ENCODE data around the gene DDX28. TPM values are rescaled to one million over a fixed set of nuclear protein-coding genes. Genes with fewer than 3 reads are reported as not detected.

Gene DDX28
- total and polyA plus RNA-seq, 2 of the 8 experiments (the other 6 are each of a cell fraction or from before 2014, with no cell fraction given), result 16.8 to 28.1 TPM

DNA sequence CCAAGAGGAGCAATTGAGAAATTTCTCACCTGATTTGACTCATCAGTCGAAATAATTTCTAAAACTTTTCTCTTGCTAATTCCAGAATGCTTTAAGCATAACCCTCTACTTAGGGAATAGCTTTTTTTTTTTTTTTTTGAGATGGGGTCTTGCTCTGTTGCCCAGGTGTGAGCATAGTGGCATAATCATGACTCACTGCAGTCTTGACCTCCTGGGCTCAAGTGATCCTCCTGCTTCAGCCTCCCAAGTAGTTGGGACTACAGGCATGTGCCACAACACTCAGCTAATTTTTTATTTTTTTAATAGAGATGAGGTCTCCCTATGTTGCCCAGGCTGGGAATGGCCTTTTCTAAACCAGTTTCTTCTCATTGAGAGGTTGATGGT, 48.5 kb upstream of the DDX28 start:
- 89% methylated on average over 1 of the region's 1 CpG; no CpG with 5 or more reads in 1 of the 2 experiments for WGBS, 2 experiments (ENCODE audit: extremely low coverage in 1 of 2, insufficient coverage in 1 of 2, insufficient read length in 1 of 2, insufficient replicate concordance in 2 of 2, low coverage in 1 of 2, low lambda C conversion rate in 2 of 2, missing lambda C conversion rate in 1 of 2)
- no peak overlapping the region for H2AK5ac ChIP-seq (ENCODE audit: low read depth, low read length)
- H3K4me1 ChIP-seq (replicated peaks in 1 of 4; ENCODE audit: control insufficient read depth in 3 of 4, insufficient read depth in 4 of 4, low read length in 3 of 4), result no peaks in the 10 kb centered on the region
- no peaks in the 10 kb centered on the region for H3K23me2 ChIP-seq (ENCODE audit: low read depth, low read length)
- no peak overlapping the region for H4K8ac ChIP-seq (ENCODE audit: extremely low read depth, insufficient read depth, low read length)
- no peak overlapping the region for H3K27ac ChIP-seq (ENCODE audit: low read depth, low read length)
- no peak overlapping the region for H3K9ac ChIP-seq (replicated peaks in 1 of 4; ENCODE audit: extremely low read depth in 1 of 4, low read depth in 3 of 4, low read length in 3 of 4)
- H3K9me3 ChIP-seq (ENCODE audit: insufficient read depth in 2 of 2, low read depth in 1 of 2, low read length in 1 of 2), result no peaks in the 10 kb centered on the region
- H3K79me2 ChIP-seq (ENCODE audit: control insufficient read depth in 1 of 2, insufficient read depth in 2 of 2, low read length in 2 of 2), result no peaks in the 10 kb centered on the region
- no peak overlapping the region for H4K5ac ChIP-seq (ENCODE audit: insufficient read length, low read depth, low read length)
- no peak overlapping the region for H3K4ac ChIP-seq (replicated peaks; ENCODE audit: insufficient read length, low read depth, low read length)
- no peak overlapping the region for H2BK12ac ChIP-seq (ENCODE audit: low read depth, low read length)
- no peak overlapping the region for H2BK20ac ChIP-seq (ENCODE audit: low read length)
- no peak overlapping the region for H2BK120ac ChIP-seq (replicated peaks; ENCODE audit: low read depth, low read length)
- H3K23ac ChIP-seq (ENCODE audit: insufficient read length), result no peak overlapping the region
- H4K20me1 ChIP-seq (replicated peaks in 1 of 2; ENCODE audit: control insufficient read depth in 1 of 2, insufficient read depth in 2 of 2, low read length in 2 of 2), result peaks cover 0 to 5% of the 10 kb centered on the region in 2 experiments
- no peaks in the 10 kb centered on the region for H3K27me3 ChIP-seq (replicated peaks in 1 of 4; ENCODE audit: control insufficient read depth in 3 of 4, extremely low read depth in 1 of 4, insufficient read depth in 3 of 4, low read length in 3 of 4)
- no peak overlapping the region for H3K4me2 ChIP-seq (ENCODE audit: insufficient read depth in 1 of 2, low read depth in 2 of 2, low read length in 2 of 2)
- DNase-seq (ENCODE audit: low read depth in 1 of 2, low spot score in 2 of 2) (peak in 1 of 2 experiments; percentile 0), FAIRE-seq (no peak)
- H3K36me3 ChIP-seq (ENCODE audit: control insufficient read depth in 2 of 4, insufficient read depth in 4 of 4, low read length in 3 of 4), result peaks cover 13 to 35% (median 31%) of the 10 kb centered on the region in 4 experiments; a peak in 7 of 8 replicates
- H3K14ac ChIP-seq (ENCODE audit: insufficient read length), result no peak overlapping the region
- no peak overlapping the region for H2BK5ac ChIP-seq (ENCODE audit: low read depth, low read length)
- H3K56ac ChIP-seq (replicated peaks; ENCODE audit: insufficient read length, low read depth, low read length), result no peak overlapping the region
- no peak overlapping the region for H2BK15ac ChIP-seq (ENCODE audit: low read length)
- no peaks in the 10 kb centered on the region for H3K79me1 ChIP-seq (ENCODE audit: low read depth, low read length)
- H2AFZ ChIP-seq (ENCODE audit: low read length), result no peak overlapping the region
- H4K91ac ChIP-seq (replicated peaks; ENCODE audit: insufficient read length, low read length), result no peak overlapping the region
- no peak overlapping the region for H3K18ac ChIP-seq (ENCODE audit: extremely low read depth, low read length)
- H3K4me3 ChIP-seq (ENCODE audit: extremely low read depth in 1 of 4, insufficient read depth in 2 of 4, low read depth in 3 of 4, low read length in 4 of 4), result no peak overlapping the region
- ChIA-PET CTCF (ENCODE audit: partially characterized antibody) (interaction anchor here (0.9 to 2.5 kb wide), 6 partner anchors 8 to 157 kb away, joined by 3 to 19 read pairs (median 4); no protein-coding TSS in a partner anchor), POLR2A (ENCODE audit: partially characterized antibody) (interaction anchor here (0.7 to 4.2 kb wide), 2 partner anchors 12 to 49 kb away, joined by 3 to 19 read pairs; partner anchors contain the start of genes DDX28, DUS2 and NFATC3)
- TF ChIP-seq MAFK (IDR thresholded peaks at IDR 0.05; ENCODE audit: low read depth, low read length), result no peak
- no peak for TF ChIP-seq RFX5 (IDR thresholded peaks at IDR 0.05; ENCODE audit: borderline replicate concordance, low read depth, low read length)
- TF ChIP-seq RAD21 (IDR thresholded peaks at IDR 0.05 in 1 of 2, conservative IDR thresholded peaks at IDR 0.05 in 1 of 2; ENCODE audit: low read depth in 2 of 2, low read length in 2 of 2), result no peak
- no peak for TF ChIP-seq JUND (IDR thresholded peaks at IDR 0.05; ENCODE audit: low read length)
- TF ChIP-seq BCL11A (IDR thresholded peaks at IDR 0.05; ENCODE audit: low read depth in 2 of 2, low read length in 2 of 2), result no peak
- TF ChIP-seq BACH1 (IDR thresholded peaks at IDR 0.05; ENCODE audit: low read length), result no peak
- no peak for TF ChIP-seq TAF1 (IDR thresholded peaks at IDR 0.05; ENCODE audit: low read depth, low read length)
- TF ChIP-seq, protein P1, sequence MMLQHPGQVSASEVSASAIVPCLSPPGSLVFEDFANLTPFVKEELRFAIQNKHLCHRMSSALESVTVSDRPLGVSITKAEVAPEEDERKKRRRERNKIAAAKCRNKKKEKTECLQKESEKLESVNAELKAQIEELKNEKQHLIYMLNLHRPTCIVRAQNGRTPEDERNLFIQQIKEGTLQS (IDR thresholded peaks at IDR 0.05; ENCODE audit: insufficient read depth, low read depth, low read length), result no peak
- TF ChIP-seq EGR1 (IDR thresholded peaks at IDR 0.05; ENCODE audit: borderline replicate concordance, low read depth, low read length), result no peak
- TF ChIP-seq EZH2 (IDR thresholded peaks at IDR 0.05; ENCODE audit: low read depth, low read length, severe bottlenecking), result no peak
- TF ChIP-seq NANOG (IDR thresholded peaks at IDR 0.05; ENCODE audit: insufficient read depth, low read depth, low read length, poor library complexity, severe bottlenecking), result no peak
- no peak for TF ChIP-seq JUN (IDR thresholded peaks at IDR 0.05; ENCODE audit: low read depth, low read length)
- TF ChIP-seq SIN3A (conservative IDR thresholded peaks at IDR 0.05 in 1 of 2, IDR thresholded peaks at IDR 0.05 in 1 of 2; ENCODE audit: low read depth in 1 of 2, low read length in 2 of 2), result no peak
